ENCODE data around the gene HCFC1.

The HCFC1 gene

GRCh38 chrX:154017766-154018517 lies 46.3 kb upstream of the HCFC1 start:
- Histone ChIP-seq H3K4me1 (ENCODE audit: control insufficient read depth in 2 of 2, insufficient read depth in 1 of 2, low read depth in 1 of 2, low read length in 2 of 2) (peaks cover 7 to 14% of the 10 kb centered on the region in 2 donors), H3K79me1 (ENCODE audit: low read depth, low read length) (peaks cover 11% of the 10 kb centered on the region), H2BK120ac (ENCODE audit: low read depth, low read length) (no peak overlapping the region), H2AFZ (ENCODE audit: low read length) (no peak overlapping the region), H3K4me3 (ENCODE audit: low read length in 2 of 2) (no peak overlapping the region), H3K9ac (ENCODE audit: low read depth, low read length, poor library complexity) (no peak overlapping the region), H3K9me3 (replicated peaks in 1 of 2; ENCODE audit: control insufficient read depth in 2 of 2, insufficient read depth in 1 of 2, low read depth in 1 of 2, low read length in 2 of 2) (no peaks in the 10 kb centered on the region), H2BK12ac (ENCODE audit: low read length) (no peak overlapping the region), H3K4ac (ENCODE audit: low read length) (no peak overlapping the region), H3K36me3 (replicated peaks in 1 of 2; ENCODE audit: control insufficient read depth in 2 of 2, insufficient read depth in 2 of 2, low read length in 2 of 2) (peaks cover 0 to 38% of the 10 kb centered on the region in 2 donors), H2BK15ac (ENCODE audit: low read length) (no peak overlapping the region), H3K23ac (ENCODE audit: low read depth, low read length, poor library complexity) (no peak overlapping the region), H2BK5ac (ENCODE audit: low read length) (peak overlapping the region; percentile 39), H2AK5ac (ENCODE audit: low read depth, low read length) (no peak overlapping the region), H3K27ac (replicated peaks; ENCODE audit: low read length) (no peak overlapping the region), H4K91ac (ENCODE audit: low read depth, low read length, poor library complexity) (no peak overlapping the region), H4K8ac (ENCODE audit: low read depth, low read length) (no peak overlapping the region), H3K14ac (ENCODE audit: low read length) (no peak overlapping the region), H3K4me2 (ENCODE audit: insufficient read depth, low read length, poor library complexity, severe bottlenecking) (no peak overlapping the region), H3K18ac (ENCODE audit: low read length) (no peak overlapping the region), H3K27me3 (ENCODE audit: control insufficient read depth in 3 of 3, insufficient read depth in 3 of 3, low read depth in 1 of 3, low read length in 3 of 3) (peaks cover 0 to 33% (median 0%) of the 10 kb centered on the region in 3 experiments)
- DNase-seq (ENCODE audit: low spot score): no peak
- no CpG with 5 or more reads among the region's 26 CpGs for WGBS, 2 donors (ENCODE audit: extremely low coverage in 2 of 2, insufficient read length in 2 of 2, insufficient replicate concordance in 1 of 2)

- H3K79me1 ChIP-seq (ENCODE audit: low read depth, low read length): peaks cover 9% of the 10 kb centered on the region
- H3K4me2 ChIP-seq (ENCODE audit: insufficient read depth, low read length, poor library complexity, severe bottlenecking): no peak overlapping the region
- no peak overlapping the region for H4K91ac ChIP-seq (ENCODE audit: low read depth, low read length, poor library complexity)
- H2BK12ac ChIP-seq (ENCODE audit: low read length): no peak overlapping the region
- H3K4me3 ChIP-seq (ENCODE audit: low read length in 2 of 2): no peak overlapping the region
- no peak overlapping the region for H4K8ac ChIP-seq (ENCODE audit: low read depth, low read length)
- H3K4me1 ChIP-seq (ENCODE audit: control insufficient read depth in 2 of 2, insufficient read depth in 1 of 2, low read depth in 1 of 2, low read length in 2 of 2): peaks cover 4 to 9% of the 10 kb centered on the region in 2 donors
- H2BK120ac ChIP-seq (ENCODE audit: low read depth, low read length): no peak overlapping the region
- no peak overlapping the region for H3K18ac ChIP-seq (ENCODE audit: low read length)
- H3K27ac ChIP-seq (replicated peaks; ENCODE audit: low read length): no peak overlapping the region
- H3K23ac ChIP-seq (ENCODE audit: low read depth, low read length, poor library complexity): no peak overlapping the region
- no peak overlapping the region for H3K4ac ChIP-seq (ENCODE audit: low read length)
- H3K27me3 ChIP-seq (ENCODE audit: control insufficient read depth in 3 of 3, insufficient read depth in 3 of 3, low read depth in 1 of 3, low read length in 3 of 3): peaks cover 0 to 24% (median 0%) of the 10 kb centered on the region in 3 experiments
- H2BK15ac ChIP-seq (ENCODE audit: low read length): no peak overlapping the region
- H2AK5ac ChIP-seq (ENCODE audit: low read depth, low read length): no peak overlapping the region
- no CpG with 5 or more reads among the region's 24 CpGs for WGBS, 2 donors (ENCODE audit: extremely low coverage in 2 of 2, insufficient read length in 2 of 2, insufficient replicate concordance in 1 of 2)
- no peak overlapping the region for H3K9ac ChIP-seq (ENCODE audit: low read depth, low read length, poor library complexity)
- H3K14ac ChIP-seq (ENCODE audit: low read length): no peak overlapping the region
- no peak overlapping the region for H2AFZ ChIP-seq (ENCODE audit: low read length)
- H2BK5ac ChIP-seq (ENCODE audit: low read length): no peak overlapping the region
- no peaks in the 10 kb centered on the region for H3K9me3 ChIP-seq (replicated peaks in 1 of 2; ENCODE audit: control insufficient read depth in 2 of 2, insufficient read depth in 1 of 2, low read depth in 1 of 2, low read length in 2 of 2)
- DNase-seq (ENCODE audit: low spot score): no peak
- peaks cover 2 to 51% of the 10 kb centered on the region in 2 donors for H3K36me3 ChIP-seq (replicated peaks in 1 of 2; ENCODE audit: control insufficient read depth in 2 of 2, insufficient read depth in 2 of 2, low read length in 2 of 2)
Observed at GRCh38 chrX:154016366-154017076, 44.9 kb upstream of the HCFC1 start.

- Histone ChIP-seq H2AFZ (ENCODE audit: low read length) (no peak overlapping the region), H2BK15ac (ENCODE audit: low read length) (no peak overlapping the region), H4K8ac (ENCODE audit: low read depth, low read length) (no peak overlapping the region), H3K4ac (ENCODE audit: low read length) (no peak overlapping the region), H3K14ac (ENCODE audit: low read length) (no peak overlapping the region), H3K27ac (replicated peaks; ENCODE audit: low read length) (no peak overlapping the region), H3K36me3 (replicated peaks in 1 of 2; ENCODE audit: control insufficient read depth in 2 of 2, insufficient read depth in 2 of 2, low read length in 2 of 2) (peaks cover 2 to 54% of the 10 kb centered on the region in 2 donors), H3K9ac (ENCODE audit: low read depth, low read length, poor library complexity) (peak overlapping the region; percentile 44), H4K91ac (ENCODE audit: low read depth, low read length, poor library complexity) (no peak overlapping the region), H3K4me3 (ENCODE audit: low read length in 2 of 2) (no peak overlapping the region), H3K18ac (ENCODE audit: low read length) (no peak overlapping the region), H3K4me1 (ENCODE audit: control insufficient read depth in 2 of 2, insufficient read depth in 1 of 2, low read depth in 1 of 2, low read length in 2 of 2) (peaks cover under 1 to 5% of the 10 kb centered on the region in 2 donors), H3K27me3 (ENCODE audit: control insufficient read depth in 3 of 3, insufficient read depth in 3 of 3, low read depth in 1 of 3, low read length in 3 of 3) (peaks cover 0 to 22% (median 0%) of the 10 kb centered on the region in 3 experiments), H2BK5ac (ENCODE audit: low read length) (no peak overlapping the region), H2BK12ac (ENCODE audit: low read length) (no peak overlapping the region), H2BK120ac (ENCODE audit: low read depth, low read length) (no peak overlapping the region), H3K4me2 (ENCODE audit: insufficient read depth, low read length, poor library complexity, severe bottlenecking) (no peak overlapping the region), H3K9me3 (replicated peaks in 1 of 2; ENCODE audit: control insufficient read depth in 2 of 2, insufficient read depth in 1 of 2, low read depth in 1 of 2, low read length in 2 of 2) (no peaks in the 10 kb centered on the region), H2AK5ac (ENCODE audit: low read depth, low read length) (no peak overlapping the region), H3K23ac (ENCODE audit: low read depth, low read length, poor library complexity) (no peak overlapping the region), H3K79me1 (ENCODE audit: low read depth, low read length) (peaks cover 9% of the 10 kb centered on the region)
- WGBS, 2 donors (ENCODE audit: extremely low coverage in 2 of 2, insufficient read length in 2 of 2, insufficient replicate concordance in 1 of 2): no CpG with 5 or more reads among the region's 16 CpGs
- DNase-seq (ENCODE audit: low spot score): no peak
Observed at GRCh38 chrX:154015581-154016264, 44.1 kb upstream of the HCFC1 start.
